ENCODE results near the gene FAM98B. TPM values are rescaled to one million over a fixed set of nuclear protein-coding genes. Genes with fewer than 3 reads are reported as not detected.

Gene FAM98B
- total and polyA plus RNA-seq, 2 donors (not counting 1 experiment from before 2014, with no cell fraction given): 1.4 to 21.5 TPM

DNA sequence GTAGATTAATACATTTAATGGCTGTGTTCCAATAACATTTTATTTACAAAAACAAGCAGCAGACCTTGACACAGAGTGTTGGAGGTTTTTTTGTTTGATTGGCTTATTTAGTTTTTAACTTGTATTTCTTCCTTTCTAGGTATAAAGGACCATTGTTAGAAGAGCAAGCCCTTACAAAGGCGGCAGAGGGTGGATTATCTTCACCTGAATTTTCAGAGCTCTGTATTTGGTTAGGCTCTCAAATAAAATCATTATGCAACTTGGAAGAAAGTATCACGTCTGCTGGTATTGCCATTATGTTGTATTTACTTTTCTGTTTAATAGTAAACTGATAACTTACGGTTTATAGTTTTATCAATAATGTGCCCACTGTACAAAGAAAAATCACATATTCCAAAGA is 10.0 kb downstream of the FAM98B start:
- ChIA-PET CTCF (interaction anchor here (1.1 to 3.2 kb wide), 8 partner anchors 9 to 237 kb away, joined by 3 to 12 read pairs (median 6); partner anchors contain the start of gene RASGRP1), POLR2A (no interaction called here)
- H3K27ac Mint-ChIP-seq: no peak overlapping the region
- Histone ChIP-seq H3K79me2 (ENCODE audit: control insufficient read depth, insufficient read depth, low read length) (peaks cover 37% of the 10 kb centered on the region), H3K4me2 (replicated peaks; ENCODE audit: low read depth, low read length, poor library complexity, severe bottlenecking) (no peak overlapping the region), H3K9me3 (ENCODE audit: control extremely low read depth in 1 of 3, control insufficient read depth in 2 of 3, insufficient read depth in 1 of 3, low read length in 2 of 3) (no peaks in the 10 kb centered on the region), H3K27ac (ENCODE audit: low read length in 2 of 2) (no peak overlapping the region), H4K20me1 (ENCODE audit: control insufficient read depth, insufficient read depth, low read length, poor library complexity, severe bottlenecking) (peaks cover 31% of the 10 kb centered on the region), H3K27me3 (replicated peaks in 1 of 4; ENCODE audit: control extremely low read depth in 1 of 4, control insufficient read depth in 3 of 4, insufficient read depth in 4 of 4, low read length in 3 of 4) (no peaks in the 10 kb centered on the region), H3K4me3 (ENCODE audit: control extremely low read depth in 1 of 5, extremely low read depth in 1 of 5, insufficient read depth in 1 of 5, low read depth in 2 of 5, low read length in 4 of 5) (no peak overlapping the region), H3K9ac (ENCODE audit: low read length) (no peak overlapping the region), H3K4me1 (ENCODE audit: control insufficient read depth in 2 of 2, insufficient read depth in 2 of 2, low read length in 2 of 2) (peaks cover 0 to 7% of the 10 kb centered on the region in 2 donors), H3K36me3 (replicated peaks in 1 of 2; ENCODE audit: control extremely low read depth in 1 of 2, control insufficient read depth in 1 of 2, extremely low read depth in 1 of 2, insufficient read depth in 2 of 2, low read length in 1 of 2) (peaks cover 0 to 2% of the 10 kb centered on the region in 2 experiments), H2AFZ (ENCODE audit: insufficient read depth, low read depth, low read length, poor library complexity, severe bottlenecking) (no peak overlapping the region)
- no peak for ATAC-seq (ENCODE audit: low read depth)
- H3K4me1 Mint-ChIP-seq: peaks cover 24% of the 10 kb centered on the region
- intact Hi-C loops (cut with micrococcal nuclease): no loop called here
- H3K9me3 Mint-ChIP-seq (ENCODE audit: insufficient read depth): no peaks in the 10 kb centered on the region
- no peak overlapping the region for H3K4me3 Mint-ChIP-seq
- TF ChIP-seq EZH2 (IDR thresholded peaks at IDR 0.05; ENCODE audit: borderline replicate concordance, insufficient read depth, low read depth, low read length, poor library complexity, severe bottlenecking) (no peak), CTCF (IDR thresholded peaks at IDR 0.05) (no peak)
- no CpG with 5 or more reads among the region's 3 CpGs for WGBS (ENCODE audit: insufficient coverage)
- DNase-seq: no peak
- H3K27me3 Mint-ChIP-seq: no peaks in the 10 kb centered on the region

DNA sequence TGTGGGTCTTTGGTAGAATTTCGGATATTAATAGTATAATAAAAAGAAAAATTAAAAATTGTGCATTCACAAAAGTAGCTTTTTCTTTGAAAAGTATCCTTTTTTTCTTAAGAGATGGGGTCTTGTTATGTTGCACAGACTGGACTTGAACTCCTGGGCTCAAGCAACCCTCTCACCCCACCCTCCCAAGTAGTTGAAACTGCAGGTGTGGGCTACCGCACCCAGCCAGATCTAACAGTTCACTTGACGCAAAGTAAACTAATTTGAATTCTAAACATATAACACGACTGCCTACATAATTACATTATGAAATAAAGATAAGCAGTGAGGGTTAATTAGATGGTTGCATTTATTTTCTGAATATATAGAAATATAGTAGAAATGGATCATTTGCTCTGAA is 10.7 kb downstream of the FAM98B start:
- POLR2A ChIA-PET: no interaction called here
- no CpG with 5 or more reads among the region's 4 CpGs for WGBS (ENCODE audit: insufficient coverage)
- intact Hi-C loops (cut with micrococcal nuclease): no loop called here
- Mint-ChIP-seq H3K27me3 (no peaks in the 10 kb centered on the region), H3K4me1 (peaks cover 22% of the 10 kb centered on the region), H3K9me3 (ENCODE audit: insufficient read depth) (no peaks in the 10 kb centered on the region), H3K4me3 (no peak overlapping the region), H3K27ac (no peak overlapping the region)
- Histone ChIP-seq H3K9ac (ENCODE audit: low read length) (no peak overlapping the region), H3K4me3 (ENCODE audit: control extremely low read depth in 1 of 5, extremely low read depth in 1 of 5, insufficient read depth in 1 of 5, low read depth in 2 of 5, low read length in 4 of 5) (no peak overlapping the region), H3K79me2 (ENCODE audit: control insufficient read depth, insufficient read depth, low read length) (peaks cover 29% of the 10 kb centered on the region), H3K27ac (ENCODE audit: low read length in 2 of 2) (no peak overlapping the region), H4K20me1 (ENCODE audit: control insufficient read depth, insufficient read depth, low read length, poor library complexity, severe bottlenecking) (peaks cover 23% of the 10 kb centered on the region), H3K9me3 (ENCODE audit: control extremely low read depth in 1 of 3, control insufficient read depth in 2 of 3, insufficient read depth in 1 of 3, low read length in 2 of 3) (no peaks in the 10 kb centered on the region), H2AFZ (ENCODE audit: insufficient read depth, low read depth, low read length, poor library complexity, severe bottlenecking) (no peak overlapping the region), H3K4me2 (replicated peaks; ENCODE audit: low read depth, low read length, poor library complexity, severe bottlenecking) (no peak overlapping the region), H3K36me3 (replicated peaks in 1 of 2; ENCODE audit: control extremely low read depth in 1 of 2, control insufficient read depth in 1 of 2, extremely low read depth in 1 of 2, insufficient read depth in 2 of 2, low read length in 1 of 2) (peaks cover 0 to 4% of the 10 kb centered on the region in 2 experiments), H3K27me3 (replicated peaks in 1 of 4; ENCODE audit: control extremely low read depth in 1 of 4, control insufficient read depth in 3 of 4, insufficient read depth in 4 of 4, low read length in 3 of 4) (no peaks in the 10 kb centered on the region), H3K4me1 (ENCODE audit: control insufficient read depth in 2 of 2, insufficient read depth in 2 of 2, low read length in 2 of 2) (peaks cover 0 to 7% of the 10 kb centered on the region in 2 donors)
- TF ChIP-seq CTCF (IDR thresholded peaks at IDR 0.05) (no peak), EZH2 (IDR thresholded peaks at IDR 0.05; ENCODE audit: borderline replicate concordance, insufficient read depth, low read depth, low read length, poor library complexity, severe bottlenecking) (no peak)
- CTCF ChIA-PET: interaction anchor here (1.2 to 3.2 kb wide), 9 partner anchors 10 to 235 kb away, joined by 3 to 12 read pairs (median 5); partner anchors contain the start of gene RASGRP1
- no peak for ATAC-seq (ENCODE audit: low read depth)
- DNase-seq: no peak

Data from B cell (primary cell).